DND-41 (cell line): ENCODE data around the gene MTMR2.

Experiments used
- ATAC-seq: fragments of 200-7000 bp; cut with Tn5 transposase; 3 replicates; pipeline ENCODE4 v1.9.1; 2021; ENCODE audit warnings: low read depth; ENCODE audit not compliant: insufficient read depth
- DNase-seq: peaks from one replicate; pipeline ENCODE4 v3.0.0-alpha.2; 2020
- H2AFZ ChIP-seq: 2 replicates; pipeline ENCODE4 v1.6.0; 2012; ENCODE audit warnings: low read depth, low read length
- H3K27ac ChIP-seq: 2 replicates; pipeline ENCODE4 v1.5.1; 2012; ENCODE audit warnings: low read length, inconsistent platforms
- H3K27me3 ChIP-seq: fragments of 200-600 bp; sonication (generic); 2 replicates; pipeline ENCODE4 v1.6.0; 2012; ENCODE audit warnings: low read length, mild to moderate bottlenecking, inconsistent platforms; ENCODE audit not compliant: insufficient read depth, poor library complexity
- H3K36me3 ChIP-seq: 2 replicates; pipeline ENCODE4 v1.5.1; 2012; ENCODE audit warnings: low read length, inconsistent platforms; ENCODE audit not compliant: insufficient read depth
- H3K4me1 ChIP-seq: 2 replicates; pipeline ENCODE4 v1.5.1; 2012; ENCODE audit warnings: mild to moderate bottlenecking, low read length; ENCODE audit not compliant: insufficient read depth
- H3K4me2 ChIP-seq: 2 replicates; pipeline ENCODE4 v1.6.0; 2012; ENCODE audit warnings: mild to moderate bottlenecking, moderate library complexity, low read length, inconsistent platforms; ENCODE audit not compliant: insufficient read depth
- H3K4me3 ChIP-seq, 2 experiments: fragments of 200-600 bp in 1 of 2; shearing (Covaris generic) in 1 of 2; 2 replicates each; pipeline ENCODE4 v1.5.1; 2012 to 2016; ENCODE audit warnings: inconsistent platforms in 2 of 2, low read length in 2 of 2, mild to moderate bottlenecking in 2 of 2, low read depth in 1 of 2, moderate library complexity in 1 of 2
- H3K79me2 ChIP-seq: 2 replicates; pipeline ENCODE4 v1.6.0; 2012; ENCODE audit warnings: low read length, inconsistent platforms; ENCODE audit not compliant: insufficient read depth
- H3K9ac ChIP-seq: 2 replicates; pipeline ENCODE4 v1.6.0; 2012; ENCODE audit warnings: low read depth, mild to moderate bottlenecking, inconsistent platforms, low read length, moderate library complexity
- H3K9me3 ChIP-seq: 2 replicates; pipeline ENCODE4 v1.5.1; 2012; ENCODE audit warnings: low read length, moderate library complexity, mild to moderate bottlenecking, inconsistent platforms; ENCODE audit not compliant: insufficient read depth, severe bottlenecking
- H4K20me1 ChIP-seq: 2 replicates; pipeline ENCODE4 v1.6.0; 2012; ENCODE audit warnings: low read length; ENCODE audit not compliant: insufficient read depth
- CTCF ChIP-seq: IDR thresholded peaks from 2 replicates; pipeline ENCODE4 v1.5.1; 2012; ENCODE audit warnings: borderline replicate concordance, low read length, moderate library complexity, mild to moderate bottlenecking; ENCODE audit not compliant: poor library complexity, severe bottlenecking; ENCODE audit errors: extremely low read depth
- EZH2 ChIP-seq: IDR thresholded peaks from 3 replicates; pipeline ENCODE4 v1.6.1; 2012; ENCODE audit warnings: borderline replicate concordance, low read depth, mild to moderate bottlenecking, moderate library complexity, low read length, inconsistent platforms; ENCODE audit not compliant: severe bottlenecking

The MTMR2 gene

GRCh38 chr11:95803973-95804372, 119.9 kb downstream of the MTMR2 start:
- H3K79me2 ChIP-seq = peaks cover 18% of the 10 kb centered on the region
- no peak overlapping the region for H3K27ac ChIP-seq
- no peak for DNase-seq
- H3K4me3 ChIP-seq = no peak overlapping the region
- H3K9me3 ChIP-seq = no peaks in the 10 kb centered on the region
- no peak overlapping the region for H2AFZ ChIP-seq
- H3K4me1 ChIP-seq = no peaks in the 10 kb centered on the region
- no peak for TF ChIP-seq EZH2
- TF ChIP-seq CTCF = no peak
- no peak for ATAC-seq
- no peak overlapping the region for H3K4me2 ChIP-seq
- no peaks in the 10 kb centered on the region for H3K27me3 ChIP-seq
- peaks cover 70% of the 10 kb centered on the region for H3K36me3 ChIP-seq
- H4K20me1 ChIP-seq = no peaks in the 10 kb centered on the region
- no peak overlapping the region for H3K9ac ChIP-seq

- Histone ChIP-seq H3K79me2 (peaks cover 28% of the 10 kb centered on the region), H2AFZ (no peak overlapping the region), H3K9ac (no peak overlapping the region), H3K27ac (no peak overlapping the region), H4K20me1 (peaks cover under 1% of the 10 kb centered on the region; the same call in 1 of the 2 replicates), H3K4me1 (no peaks in the 10 kb centered on the region), H3K4me3 (no peak overlapping the region), H3K27me3 (no peaks in the 10 kb centered on the region), H3K4me2 (no peak overlapping the region), H3K36me3 (peaks cover 74% of the 10 kb centered on the region), H3K9me3 (no peaks in the 10 kb centered on the region)
- ATAC-seq (no peak), DNase-seq (no peak)
- TF ChIP-seq EZH2 (no peak), CTCF (no peak)
These were observed 121.1 kb downstream of the MTMR2 start for GRCh38 chr11:95802806-95803205.

GRCh38 chr11:95800438-95800837, 123.5 kb downstream of the MTMR2 start:
- Histone ChIP-seq H3K4me1 (no peaks in the 10 kb centered on the region), H2AFZ (no peak overlapping the region), H3K27ac (no peak overlapping the region), H3K9ac (no peak overlapping the region), H3K4me3 (no peak overlapping the region), H3K36me3 (peaks cover 68% of the 10 kb centered on the region), H3K27me3 (no peaks in the 10 kb centered on the region), H3K9me3 (no peaks in the 10 kb centered on the region), H4K20me1 (peaks cover 22% of the 10 kb centered on the region), H3K79me2 (peaks cover 52% of the 10 kb centered on the region), H3K4me2 (no peak overlapping the region)
- ATAC-seq (no peak), DNase-seq (no peak)
- no peak for TF ChIP-seq EZH2
- no peak for TF ChIP-seq CTCF

- peaks cover 60% of the 10 kb centered on the region for H3K36me3 ChIP-seq
- H3K4me1 ChIP-seq = peaks cover 5% of the 10 kb centered on the region; the same call in 1 of the 2 replicates
- H3K27me3 ChIP-seq = no peaks in the 10 kb centered on the region
- ATAC-seq (no peak), DNase-seq (no peak)
- no peak overlapping the region for H2AFZ ChIP-seq
- no peak overlapping the region for H3K4me3 ChIP-seq
- H3K9me3 ChIP-seq = no peaks in the 10 kb centered on the region
- peaks cover 26% of the 10 kb centered on the region for H4K20me1 ChIP-seq
- no peak for TF ChIP-seq EZH2
- H3K79me2 ChIP-seq = peaks cover 61% of the 10 kb centered on the region
- H3K4me2 ChIP-seq = no peak overlapping the region
- no peak overlapping the region for H3K27ac ChIP-seq
- no peak overlapping the region for H3K9ac ChIP-seq
These were observed 124.4 kb downstream of the MTMR2 start for GRCh38 chr11:95799546-95799945.
